A549 (cell line): ENCODE data around the gene TTC7B. TPM values are rescaled to one million over a fixed set of nuclear protein-coding genes. Genes with fewer than 3 reads are reported as not detected.

Experiments
- ATAC-seq, 2 experiments: fragments of 200-7000 bp in 1 of 2; fragments of >200 bp in 1 of 2; cut with Nextera tagmentation in 1 of 2; cut with Tn5 transposase in 1 of 2; 3 replicates each; pipeline versions ENCODE4 v1.8.0 to v1.9.1; 2018 to 2020; ENCODE audit warnings: mild to moderate bottlenecking in 1 of 2, moderate library complexity in 1 of 2
- CTCF ChIA-PET: fragments of 300-600 bp; sonication (Branson Sonifier 250); formaldehyde crosslinking; extraction: SDS; loops from one replicate; lab custom pipeline; 2021; ENCODE audit warnings: antibody characterized with exemption, inconsistent platforms; lab: Yijun Ruan, JAX
- POLR2A ChIA-PET: fragments of 350-600 bp; formaldehyde crosslinking; extraction: SDS; loops from one replicate; lab custom pipeline; 2021; ENCODE audit warnings: antibody characterized with exemption, inconsistent platforms; lab: Yijun Ruan, JAX
- DNase-seq, 2 experiments: peaks; one replicate each; pipeline versions ENCODE4 v3.0.0 to v3.0.0-alpha.2; 2011 to 2016; ENCODE audit warnings: low read depth in 1 of 2, low spot score in 1 of 2
- FAIRE-seq: peaks from 2 replicates; lab custom pipeline; 2011; peaks lifted over from hg19 to GRCh38; lab: Jason Lieb, UNC
- H3K27ac ChIP-seq, 2 experiments: fragments of >200 bp; sonication (Bioruptor Twin); formaldehyde crosslinking; 3 replicates each; pipeline ENCODE4 v1.5.1; 2016 to 2017
- H3K4me1 ChIP-seq: fragments of >200 bp; sonication (Bioruptor Twin); formaldehyde crosslinking; 3 replicates; pipeline ENCODE4 v1.6.1; 2016
- H3K4me2 ChIP-seq: fragments of >200 bp; sonication (Bioruptor Twin); formaldehyde crosslinking; 3 replicates; pipeline ENCODE4 v1.6.1; 2016
- H3K4me3 ChIP-seq: fragments of >200 bp; sonication (Bioruptor Twin); formaldehyde crosslinking; 3 replicates; pipeline ENCODE4 v1.5.1; 2016
- H3K9me3 ChIP-seq: fragments of >200 bp; sonication (Bioruptor Twin); formaldehyde crosslinking; 3 replicates; pipeline ENCODE4 v1.6.1; 2016
- BHLHE40 ChIP-seq: IDR thresholded peaks from 2 replicates; pipeline ENCODE4 v1.6.1; 2012; ENCODE audit warnings: low read depth, low read length, inconsistent platforms
- CTCF ChIP-seq: fragments of >200 bp; sonication (Bioruptor Twin); formaldehyde crosslinking; IDR thresholded peaks from 3 replicates; pipeline ENCODE4 v1.5.1; 2016
- E2F6 ChIP-seq: IDR thresholded peaks from 2 replicates; pipeline ENCODE4 v1.6.1; 2012; ENCODE audit warnings: low read depth, borderline replicate concordance
- FOSB ChIP-seq: fragments of 250-450 bp; sonication (Bioruptor Pico); IDR thresholded peaks from 2 replicates; pipeline ENCODE4 v1.5.0; 2020; ENCODE audit warnings: mild to moderate bottlenecking, moderate library complexity
- FOXS1 ChIP-seq: fragments of 250-450 bp; sonication (Bioruptor Pico); IDR thresholded peaks from 2 replicates; pipeline ENCODE4 v1.5.0; 2020; ENCODE audit warnings: mild to moderate bottlenecking, moderate library complexity
- HMGXB4 ChIP-seq: fragments of 250-450 bp; sonication (Bioruptor Pico); IDR thresholded peaks from 2 replicates; pipeline ENCODE4 v1.5.0; 2021; ENCODE audit warnings: mild to moderate bottlenecking, moderate library complexity, borderline replicate concordance
- JUN ChIP-seq, 2 experiments: fragments of >200 bp; sonication (Bioruptor Twin); formaldehyde crosslinking; IDR thresholded peaks; 2 replicates in 1 of 2; 3 replicates in 1 of 2; pipeline ENCODE4 v1.6.1; 2016 to 2017
- KDM1A ChIP-seq: fragments of 200-600 bp; sonication (generic); IDR thresholded peaks from 2 replicates; pipeline ENCODE4 v1.6.1; 2016; ENCODE audit warnings: low read depth, mild to moderate bottlenecking
- MAZ ChIP-seq: fragments of 150-350 bp; IDR thresholded peaks from 2 replicates; pipeline ENCODE4 v1.6.1; 2014; ENCODE audit warnings: antibody characterized with exemption, low read depth, low read length, borderline replicate concordance
- MYC ChIP-seq: IDR thresholded peaks from 2 replicates; pipeline ENCODE4 v1.6.1; 2012; ENCODE audit warnings: mild to moderate bottlenecking, inconsistent platforms, low read length, improper control_type of control experiment, borderline replicate concordance
- PBX3 ChIP-seq: IDR thresholded peaks from 2 replicates; pipeline ENCODE4 v1.6.1; 2012
- POLR2A ChIP-seq: IDR thresholded peaks from 2 replicates; pipeline ENCODE4 v1.6.1; 2012; ENCODE audit warnings: mild to moderate bottlenecking, low read length
- POLR2AphosphoS2 ChIP-seq: conservative IDR thresholded peaks from 2 replicates; pipeline ENCODE4 v1.6.1; 2012; ENCODE audit warnings: low read length, improper control_type of control experiment, inconsistent platforms
- RARB ChIP-seq: fragments of 250-450 bp; sonication (Bioruptor Pico); IDR thresholded peaks from 2 replicates; pipeline ENCODE4 v1.8.0; 2021; ENCODE audit warnings: mild to moderate bottlenecking, moderate library complexity
- REST ChIP-seq: fragments of 200-600 bp; sonication (generic); IDR thresholded peaks from 2 replicates; pipeline ENCODE4 v1.6.1; 2016; ENCODE audit warnings: antibody characterized with exemption, mild to moderate bottlenecking, moderate library complexity
- TP53 ChIP-seq: fragments of 250-450 bp; sonication (Bioruptor Pico); IDR thresholded peaks from 2 replicates; pipeline ENCODE4 v1.5.0; 2021; ENCODE audit warnings: mild to moderate bottlenecking, moderate library complexity
- ZC3H11A ChIP-seq: fragments of 450-650 bp; IDR thresholded peaks from 2 replicates; pipeline ENCODE4 v1.6.1; 2014; ENCODE audit warnings: antibody characterized with exemption, mild to moderate bottlenecking
- WGBS: methylation state at CpG from one replicate; pipeline ENCODE4 v1.1.6; 2017; ENCODE audit errors: missing lambda C conversion rate; 5-methylcytosine and 5-hydroxymethylcytosine counted together
- polyA plus RNA-seq, 4 experiments: library from polyadenylated mRNA; depleted of rRNA in 3 of 4; stranded (reverse); fragments of >200 nt; fragmentation: RNase III in 1 of 4; extraction: RNeasy Plus Mini Kit Qiagen cat#74134 plus additional on column Dnase treatment in 1 of 4; gene quantifications; 2 replicates in 3 of 4; 3 replicates in 1 of 4; pipeline ENCODE4 v1.2.3, GENCODE V29; 2011 to 2017

The TTC7B gene
- polyA plus RNA-seq, 2 of the 4 experiments (the other 2 are of a cell fraction) = 16.6 to 28.0 TPM

- 86% methylated on average over 11 of the region's 12 CpGs for WGBS
- ChIA-PET CTCF (interaction anchor here (0.9 to 6.4 kb wide), 20 partner anchors 9 to 757 kb away, joined by 3 to 79 read pairs (median 6); partner anchors contain the start of gene CALM1), POLR2A (interaction anchor here (1.0 to 2.2 kb wide), 3 partner anchors 296 to 395 kb away, joined by 3 to 10 read pairs (median 6); partner anchors contain the start of gene CALM1)
- FAIRE-seq = no peak
- TF ChIP-seq HMGXB4 (CRISPR knock-in tag) (no peak), KDM1A (no peak), FOXS1 (CRISPR knock-in tag) (no peak), E2F6 (no peak), PBX3 (no peak), TP53 (CRISPR knock-in tag) (no peak)
- DNase-seq = no peak
- Histone ChIP-seq H3K4me2 (no peak overlapping the region), H3K4me1 (no peaks in the 10 kb centered on the region), H3K9me3 (no peaks in the 10 kb centered on the region), H3K4me3 (no peak overlapping the region), H3K27ac (no peak overlapping the region)
- ATAC-seq = no peak
Measured at GRCh38 chr14:90695997-90696660, 120.1 kb downstream of the TTC7B start.

GRCh38 chr14:90693413-90693812, 122.8 kb downstream of the TTC7B start:
- POLR2A ChIA-PET = no interaction called here
- CTCF ChIA-PET = interaction anchor here (1.4 to 1.5 kb wide), 2 partner anchors 65 to 294 kb away, joined by 4 to 6 read pairs; no protein-coding TSS in a partner anchor

More at GRCh38 chr14:90693413-90693812, 122.8 kb downstream of the TTC7B start:
- Histone ChIP-seq H3K4me2 (no peak overlapping the region), H3K27ac (no peak overlapping the region)
- DNase-seq (no peak), ATAC-seq (no peak), FAIRE-seq (no peak)
- WGBS = 60% methylated on average over 3 of the region's 3 CpGs
- no peak for TF ChIP-seq MAZ
- no peak for TF ChIP-seq REST
- TF ChIP-seq BHLHE40 = no peak
- no peak for TF ChIP-seq POLR2A
- TF ChIP-seq MYC = no peak
- TF ChIP-seq FOSB (CRISPR knock-in tag) = no peak
- no peak for TF ChIP-seq RARB (CRISPR knock-in tag)
- TF ChIP-seq JUN (IDR thresholded peaks at IDR 0.05) = no peak
- TF ChIP-seq CTCF = no peak
- no peak for TF ChIP-seq POLR2AphosphoS2
- TF ChIP-seq ZC3H11A = no peak
- TF ChIP-seq, all 56 proteins: peak for 0
- no peak overlapping the region for H3K4me3 ChIP-seq
- no peaks in the 10 kb centered on the region for H3K9me3 ChIP-seq
- no peaks in the 10 kb centered on the region for H3K4me1 ChIP-seq
